WTC11 (cell line): ENCODE measurements around the gene VSIG4.

ENCODE experiments used
- CREB1 ChIP-seq: sonication (generic); formaldehyde crosslinking; IDR thresholded peaks from 2 replicates; pipeline ENCODE4 v1.8.0; 2023; ENCODE audit warnings: mild to moderate bottlenecking, missing genetic modification reagents
- ELF4 ChIP-seq: sonication (generic); formaldehyde crosslinking; IDR thresholded peaks from 2 replicates; pipeline ENCODE4 v1.8.1; 2022; ENCODE audit warnings: low read depth, mild to moderate bottlenecking, moderate library complexity, missing genetic modification reagents
- FOXJ3 ChIP-seq: sonication (generic); formaldehyde crosslinking; IDR thresholded peaks from 2 replicates; pipeline ENCODE4 v1.9.0; 2021; ENCODE audit warnings: missing genetic modification reagents, mild to moderate bottlenecking, borderline replicate concordance
- JAZF1 ChIP-seq: fragments of 250-450 bp; sonication (Bioruptor Pico); IDR thresholded peaks from 2 replicates; pipeline ENCODE4 v1.9.0; 2021; ENCODE audit warnings: moderate library complexity, mild to moderate bottlenecking, inconsistent platforms
- MXD4 ChIP-seq: fragments of 250-450 bp; sonication (Bioruptor Pico); IDR thresholded peaks from 2 replicates; pipeline ENCODE4 v1.8.0; 2021; ENCODE audit warnings: mild to moderate bottlenecking, moderate library complexity, borderline replicate concordance
- NR3C1 ChIP-seq: sonication (generic); formaldehyde crosslinking; conservative IDR thresholded peaks from 2 replicates; pipeline ENCODE4 v1.8.1; 2023; ENCODE audit warnings: low read depth, mild to moderate bottlenecking, missing genetic modification reagents
- TCF7 ChIP-seq: sonication (generic); formaldehyde crosslinking; IDR thresholded peaks from 2 replicates; pipeline ENCODE4 v1.8.0; 2022; ENCODE audit warnings: mild to moderate bottlenecking, low read depth, missing genetic modification reagents, moderate library complexity
- TF ChIP-seq, protein P1 (sequence below): sonication (generic); formaldehyde crosslinking; IDR thresholded peaks from 2 replicates; pipeline ENCODE4 v1.8.0; 2022; ENCODE audit warnings: mild to moderate bottlenecking, missing genetic modification reagents
- TF ChIP-seq, protein P2 (sequence below): fragments of 200-600 bp; IDR thresholded peaks from 2 replicates; pipeline ENCODE4 v1.8.0; 2022; ENCODE audit warnings: antibody characterized with exemption
- TF ChIP-seq, protein P3 (sequence below): sonication (generic); formaldehyde crosslinking; IDR thresholded peaks from 2 replicates; pipeline ENCODE4 v1.8.0; 2022; ENCODE audit warnings: mild to moderate bottlenecking, missing genetic modification reagents
- TF ChIP-seq, protein P4 (sequence below): fragments of 250-450 bp; sonication (Bioruptor Pico); IDR thresholded peaks from 2 replicates; pipeline ENCODE4 v1.8.0; 2021; ENCODE audit warnings: mild to moderate bottlenecking
- TF ChIP-seq, protein P5 (sequence below): sonication (generic); formaldehyde crosslinking; IDR thresholded peaks from 2 replicates; pipeline ENCODE4 v1.8.0; 2022; ENCODE audit warnings: missing genetic modification reagents

DNA sequence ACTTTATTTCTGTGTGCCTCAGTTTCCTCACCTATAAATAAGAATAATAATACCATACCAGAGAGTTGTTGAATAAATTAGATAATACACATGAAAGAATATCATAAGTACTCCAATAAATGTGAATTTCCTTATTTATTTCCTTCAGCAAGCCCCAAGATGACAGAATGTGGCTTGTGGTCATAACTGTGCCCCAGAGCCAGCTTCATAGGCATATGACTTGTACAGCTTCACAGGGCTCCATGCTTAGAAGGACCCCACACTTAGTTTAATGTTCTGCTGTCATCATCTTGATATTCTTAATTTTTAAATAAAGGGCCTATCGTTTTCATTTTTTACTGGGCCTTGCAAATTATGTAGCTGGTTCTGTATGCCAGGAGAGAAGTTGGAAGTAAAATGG is 25.3 kb downstream of the VSIG4 start:
- TF ChIP-seq, protein P1, sequence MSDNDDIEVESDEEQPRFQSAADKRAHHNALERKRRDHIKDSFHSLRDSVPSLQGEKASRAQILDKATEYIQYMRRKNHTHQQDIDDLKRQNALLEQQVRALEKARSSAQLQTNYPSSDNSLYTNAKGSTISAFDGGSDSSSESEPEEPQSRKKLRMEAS (CRISPR knock-in tag): no peak
- TF ChIP-seq CREB1 (CRISPR knock-in tag) (no peak), NR3C1 (no peak), FOXJ3 (CRISPR knock-in tag) (no peak), ELF4 (no peak), MXD4 (CRISPR knock-in tag) (no peak), JAZF1 (CRISPR knock-in tag) (no peak), TCF7 (no peak)
- TF ChIP-seq, protein P2, sequence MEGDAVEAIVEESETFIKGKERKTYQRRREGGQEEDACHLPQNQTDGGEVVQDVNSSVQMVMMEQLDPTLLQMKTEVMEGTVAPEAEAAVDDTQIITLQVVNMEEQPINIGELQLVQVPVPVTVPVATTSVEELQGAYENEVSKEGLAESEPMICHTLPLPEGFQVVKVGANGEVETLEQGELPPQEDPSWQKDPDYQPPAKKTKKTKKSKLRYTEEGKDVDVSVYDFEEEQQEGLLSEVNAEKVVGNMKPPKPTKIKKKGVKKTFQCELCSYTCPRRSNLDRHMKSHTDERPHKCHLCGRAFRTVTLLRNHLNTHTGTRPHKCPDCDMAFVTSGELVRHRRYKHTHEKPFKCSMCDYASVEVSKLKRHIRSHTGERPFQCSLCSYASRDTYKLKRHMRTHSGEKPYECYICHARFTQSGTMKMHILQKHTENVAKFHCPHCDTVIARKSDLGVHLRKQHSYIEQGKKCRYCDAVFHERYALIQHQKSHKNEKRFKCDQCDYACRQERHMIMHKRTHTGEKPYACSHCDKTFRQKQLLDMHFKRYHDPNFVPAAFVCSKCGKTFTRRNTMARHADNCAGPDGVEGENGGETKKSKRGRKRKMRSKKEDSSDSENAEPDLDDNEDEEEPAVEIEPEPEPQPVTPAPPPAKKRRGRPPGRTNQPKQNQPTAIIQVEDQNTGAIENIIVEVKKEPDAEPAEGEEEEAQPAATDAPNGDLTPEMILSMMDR: no peak
- TF ChIP-seq, protein P3, sequence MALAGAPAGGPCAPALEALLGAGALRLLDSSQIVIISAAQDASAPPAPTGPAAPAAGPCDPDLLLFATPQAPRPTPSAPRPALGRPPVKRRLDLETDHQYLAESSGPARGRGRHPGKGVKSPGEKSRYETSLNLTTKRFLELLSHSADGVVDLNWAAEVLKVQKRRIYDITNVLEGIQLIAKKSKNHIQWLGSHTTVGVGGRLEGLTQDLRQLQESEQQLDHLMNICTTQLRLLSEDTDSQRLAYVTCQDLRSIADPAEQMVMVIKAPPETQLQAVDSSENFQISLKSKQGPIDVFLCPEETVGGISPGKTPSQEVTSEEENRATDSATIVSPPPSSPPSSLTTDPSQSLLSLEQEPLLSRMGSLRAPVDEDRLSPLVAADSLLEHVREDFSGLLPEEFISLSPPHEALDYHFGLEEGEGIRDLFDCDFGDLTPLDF: no peak
- TF ChIP-seq, protein P4, sequence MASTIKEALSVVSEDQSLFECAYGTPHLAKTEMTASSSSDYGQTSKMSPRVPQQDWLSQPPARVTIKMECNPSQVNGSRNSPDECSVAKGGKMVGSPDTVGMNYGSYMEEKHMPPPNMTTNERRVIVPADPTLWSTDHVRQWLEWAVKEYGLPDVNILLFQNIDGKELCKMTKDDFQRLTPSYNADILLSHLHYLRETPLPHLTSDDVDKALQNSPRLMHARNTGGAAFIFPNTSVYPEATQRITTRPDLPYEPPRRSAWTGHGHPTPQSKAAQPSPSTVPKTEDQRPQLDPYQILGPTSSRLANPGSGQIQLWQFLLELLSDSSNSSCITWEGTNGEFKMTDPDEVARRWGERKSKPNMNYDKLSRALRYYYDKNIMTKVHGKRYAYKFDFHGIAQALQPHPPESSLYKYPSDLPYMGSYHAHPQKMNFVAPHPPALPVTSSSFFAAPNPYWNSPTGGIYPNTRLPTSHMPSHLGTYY (CRISPR knock-in tag): no peak
- TF ChIP-seq, protein P5, sequence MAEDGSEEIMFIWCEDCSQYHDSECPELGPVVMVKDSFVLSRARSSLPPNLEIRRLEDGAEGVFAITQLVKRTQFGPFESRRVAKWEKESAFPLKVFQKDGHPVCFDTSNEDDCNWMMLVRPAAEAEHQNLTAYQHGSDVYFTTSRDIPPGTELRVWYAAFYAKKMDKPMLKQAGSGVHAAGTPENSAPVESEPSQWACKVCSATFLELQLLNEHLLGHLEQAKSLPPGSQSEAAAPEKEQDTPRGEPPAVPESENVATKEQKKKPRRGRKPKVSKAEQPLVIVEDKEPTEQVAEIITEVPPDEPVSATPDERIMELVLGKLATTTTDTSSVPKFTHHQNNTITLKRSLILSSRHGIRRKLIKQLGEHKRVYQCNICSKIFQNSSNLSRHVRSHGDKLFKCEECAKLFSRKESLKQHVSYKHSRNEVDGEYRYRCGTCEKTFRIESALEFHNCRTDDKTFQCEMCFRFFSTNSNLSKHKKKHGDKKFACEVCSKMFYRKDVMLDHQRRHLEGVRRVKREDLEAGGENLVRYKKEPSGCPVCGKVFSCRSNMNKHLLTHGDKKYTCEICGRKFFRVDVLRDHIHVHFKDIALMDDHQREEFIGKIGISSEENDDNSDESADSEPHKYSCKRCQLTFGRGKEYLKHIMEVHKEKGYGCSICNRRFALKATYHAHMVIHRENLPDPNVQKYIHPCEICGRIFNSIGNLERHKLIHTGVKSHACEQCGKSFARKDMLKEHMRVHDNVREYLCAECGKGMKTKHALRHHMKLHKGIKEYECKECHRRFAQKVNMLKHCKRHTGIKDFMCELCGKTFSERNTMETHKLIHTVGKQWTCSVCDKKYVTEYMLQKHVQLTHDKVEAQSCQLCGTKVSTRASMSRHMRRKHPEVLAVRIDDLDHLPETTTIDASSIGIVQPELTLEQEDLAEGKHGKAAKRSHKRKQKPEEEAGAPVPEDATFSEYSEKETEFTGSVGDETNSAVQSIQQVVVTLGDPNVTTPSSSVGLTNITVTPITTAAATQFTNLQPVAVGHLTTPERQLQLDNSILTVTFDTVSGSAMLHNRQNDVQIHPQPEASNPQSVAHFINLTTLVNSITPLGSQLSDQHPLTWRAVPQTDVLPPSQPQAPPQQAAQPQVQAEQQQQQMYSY (CRISPR knock-in tag): no peak
